K562 (cell line): ENCODE data around the gene ABCF2. TPM values are rescaled to one million over a fixed set of nuclear protein-coding genes. Genes with fewer than 3 reads are reported as not detected.
A peak's percentile ranks its signal among the peaks of the same experiment; 100 is the strongest.

Experiments
- ATF3 ChIP-seq, 2 experiments: fragments of 450-650 bp in 1 of 2; sonication (generic) in 1 of 2; formaldehyde crosslinking in 1 of 2; IDR thresholded peaks in 1 of 2; conservative IDR thresholded peaks in 1 of 2; 2 replicates each; pipeline versions ENCODE4 v1.6.1 to v1.8.1; 2016 to 2023; ENCODE audit warnings: mild to moderate bottlenecking in 2 of 2, moderate library complexity in 2 of 2, inconsistent platforms in 1 of 2, missing genetic modification reagents in 1 of 2
- BCOR ChIP-seq: fragments of 450-650 bp; IDR thresholded peaks from 2 replicates; pipeline ENCODE4 v1.6.1; 2016
- ELF2 ChIP-seq: fragments of 250-450 bp; sonication (Bioruptor Pico); IDR thresholded peaks from 2 replicates; pipeline ENCODE4 v1.5.0; 2021; ENCODE audit warnings: mild to moderate bottlenecking
- FOXM1 ChIP-seq, 2 experiments: fragments of 450-650 bp in 1 of 2; sonication (generic) in 1 of 2; formaldehyde crosslinking in 1 of 2; IDR thresholded peaks; 2 replicates each; pipeline versions ENCODE4 v1.6.1 to v1.9.0; 2017 to 2022; ENCODE audit warnings: low read depth in 2 of 2, mild to moderate bottlenecking in 2 of 2, missing genetic modification reagents in 1 of 2, moderate library complexity in 1 of 2
- GABPB1 ChIP-seq: sonication (generic); formaldehyde crosslinking; IDR thresholded peaks from 2 replicates; pipeline ENCODE4 v1.8.0; 2022; ENCODE audit warnings: mild to moderate bottlenecking, missing genetic modification reagents
- GTF2F1 ChIP-seq: IDR thresholded peaks from 2 replicates; pipeline ENCODE4 v1.6.1; 2011; ENCODE audit warnings: low read depth, low read length, improper control_type of control experiment
- HES1 ChIP-seq: fragments of 450-650 bp; IDR thresholded peaks from 2 replicates; pipeline ENCODE4 v1.6.1; 2016; ENCODE audit warnings: low read depth, mild to moderate bottlenecking, moderate library complexity
- HMG20B ChIP-seq: fragments of 250-450 bp; sonication (Bioruptor Pico); IDR thresholded peaks from 2 replicates; pipeline ENCODE4 v1.5.0; 2021; ENCODE audit warnings: mild to moderate bottlenecking
- LARP7 ChIP-seq: fragments of 450-650 bp; IDR thresholded peaks from 2 replicates; pipeline ENCODE4 v1.6.1; 2016
- LCOR ChIP-seq: sonication (generic); formaldehyde crosslinking; IDR thresholded peaks from 2 replicates; pipeline ENCODE4 v1.8.0; 2022; ENCODE audit warnings: mild to moderate bottlenecking, missing genetic modification reagents
- PRMT5 ChIP-seq: sonication (generic); formaldehyde crosslinking; IDR thresholded peaks from 2 replicates; pipeline ENCODE4 v1.5.0; 2020; ENCODE audit warnings: missing genetic modification reagents
- RB1 ChIP-seq: fragments of 450-650 bp; IDR thresholded peaks from 2 replicates; pipeline ENCODE4 v1.6.1; 2017; ENCODE audit warnings: low read depth, mild to moderate bottlenecking
- RHOXF2B ChIP-seq: fragments of 250-450 bp; sonication (Bioruptor Pico); conservative IDR thresholded peaks from 2 replicates; pipeline ENCODE4 v1.5.1; 2021
- TBL1XR1 ChIP-seq, 2 experiments: IDR thresholded peaks; 2 replicates each; pipeline ENCODE4 v1.6.1; 2012; ENCODE audit warnings: improper control_type of control experiment in 2 of 2, low read length in 2 of 2, mild to moderate bottlenecking in 1 of 2
- TRIM24 ChIP-seq, 2 experiments: fragments of 450-650 bp; IDR thresholded peaks; 2 replicates each; pipeline ENCODE4 v1.6.1; 2016
- USF2 ChIP-seq: sonication (generic); formaldehyde crosslinking; IDR thresholded peaks from 2 replicates; pipeline ENCODE4 v1.5.0; 2020; ENCODE audit warnings: missing genetic modification reagents
- YBX1 ChIP-seq: fragments of 450-650 bp; IDR thresholded peaks from 2 replicates; pipeline ENCODE4 v1.7.1; 2016; ENCODE audit warnings: mild to moderate bottlenecking
- ZNF224 ChIP-seq: sonication (generic); formaldehyde crosslinking; IDR thresholded peaks from 2 replicates; pipeline ENCODE4 v1.8.0; 2022; ENCODE audit warnings: mild to moderate bottlenecking, missing genetic modification reagents
- ZNF384 ChIP-seq: IDR thresholded peaks from 2 replicates; pipeline ENCODE4 v1.6.1; 2012; ENCODE audit warnings: low read depth, low read length, improper control_type of control experiment
- polyA plus RNA-seq, 8 experiments: library from polyadenylated mRNA; depleted of rRNA in 4 of 8; stranded (reverse) in 5 of 8; unstranded in 3 of 8; fragments of >200 nt; fragmentation: Nextera tagmentation in 2 of 8; fragmentation: Illumina TruSeq in 1 of 8; extraction: Ambion mirVana in 2 of 8; extraction: Trizol in 1 of 8; gene quantifications; 2 replicates each; pipeline versions ENCODE4 v1.2.1 to v1.2.3, GENCODE V29; 2011 to 2014; ENCODE audit warnings: inconsistent platforms in 1 of 8, missing spikeins in 1 of 8
- total RNA-seq, 7 experiments: library from RNA; depleted of rRNA in 6 of 7; stranded (reverse); fragments of >200 nt in 6 of 7; fragmentation: Illumina TruSeq in 2 of 7; extraction: Trizol in 2 of 7; gene quantifications; 2 replicates each; pipeline versions ENCODE4 v1.2.1 to v1.2.3, GENCODE V29; 2011 to 2021; ENCODE audit warnings: low replicate concordance in 1 of 7
- TF ChIP-seq, protein P1 (sequence below): fragments of 450-650 bp; formaldehyde crosslinking; IDR thresholded peaks from 2 replicates; pipeline ENCODE4 v1.4.0; 2020; ENCODE audit warnings: mild to moderate bottlenecking, moderate library complexity
- TF ChIP-seq, protein P2 (sequence below), 2 experiments: fragments of 200-800 bp in 1 of 2; sonication (Bioruptor generic) in 1 of 2; sonication (generic) in 1 of 2; formaldehyde crosslinking in 1 of 2; IDR thresholded peaks in 1 of 2; conservative IDR thresholded peaks in 1 of 2; 2 replicates each; pipeline versions ENCODE4 v1.5.0 to v1.6.1; 2016 to 2020; ENCODE audit warnings: missing compliant biosample characterization in 1 of 2, missing genetic modification characterization in 1 of 2, missing genetic modification reagents in 1 of 2
- TF ChIP-seq, protein P3 (sequence below): fragments of 450-650 bp; IDR thresholded peaks from 2 replicates; pipeline ENCODE4 v1.6.1; 2016

Gene ABCF2
- total and polyA plus RNA-seq, 9 of the 15 experiments (the other 6 are each of a cell fraction or from before 2014, with no cell fraction given): 62.1 to 224 (median 113) TPM

DNA sequence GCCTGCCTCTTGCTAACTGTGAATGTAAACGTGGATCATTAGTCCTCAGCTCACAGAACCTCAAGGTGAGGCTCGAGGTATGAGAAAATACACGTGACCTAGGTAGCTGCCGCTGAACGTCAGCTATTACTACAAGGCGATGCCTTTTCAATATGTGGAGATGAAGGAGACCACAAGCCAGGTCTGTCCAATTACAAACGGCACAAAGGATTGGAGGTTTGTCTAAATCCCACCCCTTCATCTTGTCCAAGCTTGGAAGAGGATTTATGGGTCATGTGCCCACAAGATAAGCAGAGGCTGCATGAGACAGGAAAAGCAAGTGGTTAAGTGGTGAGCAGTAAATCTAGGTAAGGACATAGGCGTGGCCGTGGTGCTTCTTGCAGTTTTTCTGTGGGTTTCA, 20.1 kb downstream of the ABCF2 start (continued):
- TF ChIP-seq HES1 (peak; percentile 88), ZNF384 (no peak), YBX1 (no peak), BCOR (peak; percentile 54; the same call in 1 of the 2 replicates), ATF3 (IDR thresholded peaks at IDR 0.05) (no peak), ATF3 (CRISPR knock-in tag; conservative IDR thresholded peaks at IDR 0.05) (no peak), LCOR (CRISPR knock-in tag) (peak; percentile 69; the same call in 1 of the 2 replicates), RB1 (0 out of 2 replicates have a peak, but pooled peaks have one; percentile 23), GTF2F1 (no peak), GABPB1 (no peak), TRIM24 (IDR thresholded peaks at IDR 0.05) (no peak), ZNF224 (CRISPR knock-in tag) (no peak), FOXM1 (IDR thresholded peaks at IDR 0.05; ENCODE audit: low read depth) (peak; percentile 32; the same call in 1 of the 2 replicates), FOXM1 (CRISPR knock-in tag; IDR thresholded peaks at IDR 0.05; ENCODE audit: low read depth) (no peak), LARP7 (no peak), ELF2 (CRISPR knock-in tag) (0 out of 2 replicates have a peak, but pooled peaks have one; percentile 0), PRMT5 (CRISPR knock-in tag) (no peak), RHOXF2B (CRISPR knock-in tag) (no peak), TBL1XR1 (IDR thresholded peaks at IDR 0.05; ENCODE audit: low read length in 2 of 2) (0 out of 4 replicates have a peak, but pooled peaks of 1 of the 2 experiments have one; percentile 65), USF2 (CRISPR knock-in tag) (peak; percentile 92), HMG20B (CRISPR knock-in tag) (no peak)
- TF ChIP-seq, protein P1, sequence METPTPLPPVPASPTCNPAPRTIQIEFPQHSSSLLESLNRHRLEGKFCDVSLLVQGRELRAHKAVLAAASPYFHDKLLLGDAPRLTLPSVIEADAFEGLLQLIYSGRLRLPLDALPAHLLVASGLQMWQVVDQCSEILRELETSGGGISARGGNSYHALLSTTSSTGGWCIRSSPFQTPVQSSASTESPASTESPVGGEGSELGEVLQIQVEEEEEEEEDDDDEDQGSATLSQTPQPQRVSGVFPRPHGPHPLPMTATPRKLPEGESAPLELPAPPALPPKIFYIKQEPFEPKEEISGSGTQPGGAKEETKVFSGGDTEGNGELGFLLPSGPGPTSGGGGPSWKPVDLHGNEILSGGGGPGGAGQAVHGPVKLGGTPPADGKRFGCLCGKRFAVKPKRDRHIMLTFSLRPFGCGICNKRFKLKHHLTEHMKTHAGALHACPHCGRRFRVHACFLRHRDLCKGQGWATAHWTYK (CRISPR knock-in tag): no peak
- TF ChIP-seq, protein P2, sequence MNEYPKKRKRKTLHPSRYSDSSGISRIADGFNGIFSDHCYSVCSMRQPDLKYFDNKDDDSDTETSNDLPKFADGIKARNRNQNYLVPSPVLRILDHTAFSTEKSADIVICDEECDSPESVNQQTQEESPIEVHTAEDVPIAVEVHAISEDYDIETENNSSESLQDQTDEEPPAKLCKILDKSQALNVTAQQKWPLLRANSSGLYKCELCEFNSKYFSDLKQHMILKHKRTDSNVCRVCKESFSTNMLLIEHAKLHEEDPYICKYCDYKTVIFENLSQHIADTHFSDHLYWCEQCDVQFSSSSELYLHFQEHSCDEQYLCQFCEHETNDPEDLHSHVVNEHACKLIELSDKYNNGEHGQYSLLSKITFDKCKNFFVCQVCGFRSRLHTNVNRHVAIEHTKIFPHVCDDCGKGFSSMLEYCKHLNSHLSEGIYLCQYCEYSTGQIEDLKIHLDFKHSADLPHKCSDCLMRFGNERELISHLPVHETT (CRISPR knock-in tag; conservative IDR thresholded peaks at IDR 0.05 in 1 of 2, IDR thresholded peaks at IDR 0.05 in 1 of 2): no peak
- TF ChIP-seq, protein P3, sequence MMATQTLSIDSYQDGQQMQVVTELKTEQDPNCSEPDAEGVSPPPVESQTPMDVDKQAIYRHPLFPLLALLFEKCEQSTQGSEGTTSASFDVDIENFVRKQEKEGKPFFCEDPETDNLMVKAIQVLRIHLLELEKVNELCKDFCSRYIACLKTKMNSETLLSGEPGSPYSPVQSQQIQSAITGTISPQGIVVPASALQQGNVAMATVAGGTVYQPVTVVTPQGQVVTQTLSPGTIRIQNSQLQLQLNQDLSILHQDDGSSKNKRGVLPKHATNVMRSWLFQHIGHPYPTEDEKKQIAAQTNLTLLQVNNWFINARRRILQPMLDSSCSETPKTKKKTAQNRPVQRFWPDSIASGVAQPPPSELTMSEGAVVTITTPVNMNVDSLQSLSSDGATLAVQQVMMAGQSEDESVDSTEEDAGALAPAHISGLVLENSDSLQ: peak; percentile 97
